Mucosa of descending colon (tissue), 3 donors: ENCODE measurements around the gene NRTN. TPM values are rescaled to one million over a fixed set of nuclear protein-coding genes. Genes with fewer than 3 reads are reported as not detected.

Source experiments
- ATAC-seq: fragments of 200-7000 bp; cut with Tn5 transposase; one replicate; pipeline ENCODE4 v1.9.1; 2020; ENCODE audit warnings: mild to moderate bottlenecking, moderate library complexity
- DNase-seq, 3 donors: peaks; one replicate each; pipeline ENCODE4 v3.0.0-alpha.2; 2020
- H3K36me3 ChIP-seq: fragments of 200-600 bp; one replicate; pipeline ENCODE4 v1.8.0; 2021; ENCODE audit warnings: low read depth, mild to moderate bottlenecking
- H3K4me1 ChIP-seq: fragments of 200-600 bp; one replicate; pipeline ENCODE4 v1.8.0; 2021; ENCODE audit warnings: low read depth, mild to moderate bottlenecking
- H3K4me3 ChIP-seq: fragments of 200-600 bp; one replicate; pipeline ENCODE4 v1.8.0; 2021; ENCODE audit warnings: mild to moderate bottlenecking
- H3K9me3 ChIP-seq: fragments of 200-600 bp; one replicate; pipeline ENCODE4 v1.8.0; 2021; ENCODE audit warnings: mild to moderate bottlenecking
- CTCF ChIP-seq: fragments of 200-600 bp; IDR thresholded peaks from one replicate; pipeline ENCODE4 v1.8.0; 2022; ENCODE audit warnings: antibody characterized with exemption, mild to moderate bottlenecking
- intact Hi-C, 2 donors: fragments of 100-400 bp; cut with DNase I in 1 of 2; cut with micrococcal nuclease in 1 of 2; formaldehyde crosslinking; loops; one replicate each; pipeline versions ENCODE4 v1.11.0 to v1.11.1; 2022; cut with DNase I, micrococcal nuclease
- total RNA-seq, 3 donors: library from RNA; stranded (reverse); fragmentation: NEBNext Ultra II Directional in 2 of 3; extraction: Animal tissue kit (Norgen Biotek cat#: 25700) in 2 of 3; gene quantifications; one replicate each; pipeline versions ENCODE4 v1.2.1 to v1.2.4, GENCODE V29; 2021 to 2023
- donor health status: DM: no; HTN: no; CAD: no; lungs with moderate emphysema.
- donor health status: DM: no; HTN: no; CAD: no.
- donor health status: DM: no; HTN: yes; CAD: no.

NRTN gene
- total RNA-seq, 3 donors from 2014 or later = 0.64 to 11.3 (median 1.4) TPM

- no peaks in the 10 kb centered on the region for H3K4me1 ChIP-seq
- H3K9me3 ChIP-seq = peaks cover 3% of the 10 kb centered on the region
- no peaks in the 10 kb centered on the region for H3K36me3 ChIP-seq
- DNase-seq (peak in 1 of 3 donors; percentile 14), ATAC-seq (no peak)
- TF ChIP-seq CTCF = no peak
- intact Hi-C loops = no loop called here
- H3K4me3 ChIP-seq = no peak overlapping the region
Measured at GRCh38 chr19:5857203-5858081, 52.6 kb downstream of the NRTN start.

- H3K36me3 ChIP-seq = no peaks in the 10 kb centered on the region
- ATAC-seq = no peak
- intact Hi-C loops = no loop called here
Measured at GRCh38 chr19:5863030-5863665, 58.3 kb downstream of the NRTN start.

GRCh38 chr19:5864013-5864720, 59.3 kb downstream of the NRTN start:
- no peaks in the 10 kb centered on the region for H3K4me1 ChIP-seq
- intact Hi-C loops = no loop called here
- TF ChIP-seq CTCF = no peak
- H3K36me3 ChIP-seq = no peaks in the 10 kb centered on the region
- no peaks in the 10 kb centered on the region for H3K9me3 ChIP-seq
- no peak for DNase-seq
- ATAC-seq = no peak
- no peak overlapping the region for H3K4me3 ChIP-seq

More at GRCh38 chr19:5863030-5863665, 58.3 kb downstream of the NRTN start:
- Histone ChIP-seq H3K4me3 (no peak overlapping the region), H3K4me1 (no peaks in the 10 kb centered on the region), H3K9me3 (no peaks in the 10 kb centered on the region)
- no peak for TF ChIP-seq CTCF
- no peak for DNase-seq

- ATAC-seq (no peak), DNase-seq (no peak)
- TF ChIP-seq CTCF = no peak
- Histone ChIP-seq H3K36me3 (no peaks in the 10 kb centered on the region), H3K4me1 (no peaks in the 10 kb centered on the region), H3K4me3 (no peak overlapping the region), H3K9me3 (no peaks in the 10 kb centered on the region)
- intact Hi-C loops = no loop called here
Measured at GRCh38 chr19:5864725-5865486, 60.0 kb downstream of the NRTN start.

GRCh38 chr19:5865772-5866171, 60.9 kb downstream of the NRTN start:
- Histone ChIP-seq H3K4me1 (no peaks in the 10 kb centered on the region), H3K4me3 (no peak overlapping the region), H3K9me3 (no peaks in the 10 kb centered on the region), H3K36me3 (no peaks in the 10 kb centered on the region)
- DNase-seq (no peak), ATAC-seq (no peak)
- TF ChIP-seq CTCF = no peak
- intact Hi-C loops = no loop called here
